ENCODE results near the gene AMOTL2. TPM values are rescaled to one million over a fixed set of nuclear protein-coding genes. Genes with fewer than 3 reads are reported as not detected.
A peak's percentile ranks its signal among the peaks of the same experiment; 100 is the strongest.

Gene AMOTL2
- polyA plus RNA-seq, 1 of the 3 experiments (the other 2 are of a cell fraction) = 185 TPM

- TF ChIP-seq TEAD4 (IDR thresholded peaks at IDR 0.05; ENCODE audit: borderline replicate concordance, insufficient read depth) = 0 out of 2 replicates have a peak, but pooled peaks have one; percentile 45
- peak; percentile 48 for TF ChIP-seq NFIC (IDR thresholded peaks at IDR 0.05; ENCODE audit: borderline replicate concordance)
- no peak; the same call in 1 of the 2 replicates for TF ChIP-seq JUND (IDR thresholded peaks at IDR 0.05)
- TF ChIP-seq GATA2 (CRISPR knock-in tag; IDR thresholded peaks at IDR 0.05) = no peak
- TF ChIP-seq TAF1 (IDR thresholded peaks at IDR 0.05; ENCODE audit: borderline replicate concordance, low read depth, low read length) = no peak
- TF ChIP-seq SMC3 (IDR thresholded peaks at IDR 0.05; ENCODE audit: low read depth, low read length) = no peak
- no peak for TF ChIP-seq MEF2A (IDR thresholded peaks at IDR 0.05; ENCODE audit: borderline replicate concordance, low read depth)
- no peak for TF ChIP-seq FOXJ3 (CRISPR knock-in tag; IDR thresholded peaks at IDR 0.05)
- TF ChIP-seq REST (IDR thresholded peaks at IDR 0.05; ENCODE audit: low read depth, low read length) = no peak
These were observed 43.1 kb downstream of the AMOTL2 start (continued) for GRCh38 chr3:134330883-134331810.

- Histone ChIP-seq H3K79me2 (ENCODE audit: insufficient read depth) (no peaks in the 10 kb centered on the region), H2AFZ (ENCODE audit: low read depth) (no peak overlapping the region), H3K27me3 (ENCODE audit: insufficient read depth) (no peaks in the 10 kb centered on the region), H3K36me3 (replicated peaks in 1 of 2; ENCODE audit: control insufficient read depth in 1 of 2, insufficient read depth in 2 of 2, low read length in 1 of 2) (no peaks in the 10 kb centered on the region), H3K9me2 (no peaks in the 10 kb centered on the region), H3K27ac (ENCODE audit: low read depth in 2 of 2, low read length in 1 of 2) (peak overlapping the region; percentile 85 to 99; a peak in 3 of 4 replicates), H3K4me1 (ENCODE audit: control insufficient read depth in 1 of 2, insufficient read depth in 2 of 2, low read depth in 1 of 2, low read length in 1 of 2) (peaks cover 5 to 85% of the 10 kb centered on the region in 2 experiments), H3K4me3 (ENCODE audit: low read depth in 2 of 2, low read length in 1 of 2) (no peak overlapping the region), H3K9ac (peak overlapping the region; percentile 87; the same call in 1 of the 2 replicates), H3K4me2 (peak overlapping the region; percentile 42; the same call in 1 of the 2 replicates), H4K20me1 (ENCODE audit: insufficient read depth) (no peaks in the 10 kb centered on the region), H3F3A (replicated peaks; ENCODE audit: insufficient read depth) (peaks cover 65% of the 10 kb centered on the region), H3K9me3 (no peaks in the 10 kb centered on the region)
- ChIA-PET CTCF (interaction anchor here (1.5 kb wide), 1 partner anchor 21 kb away, joined by 4 read pairs; no protein-coding TSS in a partner anchor), POLR2A (no interaction called here)
- DNase-seq = no peak
- 52% methylated on average over 1 of the region's 1 CpG for WGBS (ENCODE audit: low lambda C conversion rate)
- TF ChIP-seq REST (IDR thresholded peaks at IDR 0.05; ENCODE audit: low read depth, low read length) (no peak), USF1 (IDR thresholded peaks at IDR 0.05; ENCODE audit: borderline replicate concordance, low read depth) (no peak), EZH2phosphoT487 (IDR thresholded peaks at IDR 0.05; ENCODE audit: borderline replicate concordance, low read depth) (no peak), RXRA (IDR thresholded peaks at IDR 0.05; ENCODE audit: borderline replicate concordance, low read depth) (no peak), FOSL2 (IDR thresholded peaks at IDR 0.05; ENCODE audit: borderline replicate concordance, low read depth) (no peak), MXI1 (IDR thresholded peaks at IDR 0.05; ENCODE audit: low read depth, low read length) (no peak), POLR2AphosphoS5 (IDR thresholded peaks at IDR 0.05; ENCODE audit: low read depth, low read length) (no peak), CHD2 (IDR thresholded peaks at IDR 0.05; ENCODE audit: low read length, partially characterized antibody) (no peak), NRF1 (IDR thresholded peaks at IDR 0.05; ENCODE audit: low read depth, low read length) (no peak), GATA2 (CRISPR knock-in tag; IDR thresholded peaks at IDR 0.05) (no peak), NFIC (IDR thresholded peaks at IDR 0.05; ENCODE audit: borderline replicate concordance) (no peak), TCF12 (IDR thresholded peaks at IDR 0.05) (no peak)
These were observed 45.4 kb downstream of the AMOTL2 start for GRCh38 chr3:134328846-134329245.

Measured in SK-N-SH (cell line).